Neural progenitor cell (in vitro differentiated cells): Measurements from ENCODE around the gene ALX1.

ENCODE experiments used
- EZH2 ChIP-seq: fragments of 200-600 bp; sonication (generic); IDR thresholded peaks from 2 replicates; pipeline ENCODE4 v1.6.1; 2017; ENCODE audit warnings: antibody characterized with exemption, mild to moderate bottlenecking, moderate library complexity
- EZH2phosphoT487 ChIP-seq: fragments of 200-600 bp; sonication (generic); IDR thresholded peaks from 2 replicates; pipeline ENCODE4 v1.6.1; 2017; ENCODE audit warnings: antibody characterized with exemption
- TF ChIP-seq, protein P1 (sequence below): fragments of 200-600 bp; sonication (generic); IDR thresholded peaks from 2 replicates; pipeline ENCODE4 v1.5.1; 2017; ENCODE audit warnings: antibody characterized with exemption, mild to moderate bottlenecking

DNA sequence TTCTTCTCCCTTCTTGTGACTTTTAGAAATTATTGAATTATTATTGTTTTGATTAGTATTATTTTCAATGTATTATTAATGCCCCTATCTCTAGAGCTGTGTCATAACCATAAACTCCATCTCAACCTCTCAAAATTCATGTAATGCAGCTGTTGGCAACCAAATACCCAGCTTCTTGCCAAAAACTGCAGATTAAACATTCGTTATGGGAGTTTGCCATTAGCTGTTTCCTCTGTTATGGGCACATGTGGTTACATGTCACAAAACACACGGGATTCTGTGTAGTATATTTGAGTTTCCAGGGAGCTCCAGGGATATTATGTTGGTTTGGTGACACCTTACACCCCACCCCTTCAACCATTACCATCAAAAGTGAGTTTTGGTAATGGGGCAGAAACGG, 2.8 kb upstream of the ALX1 start:
- TF ChIP-seq, protein P1, sequence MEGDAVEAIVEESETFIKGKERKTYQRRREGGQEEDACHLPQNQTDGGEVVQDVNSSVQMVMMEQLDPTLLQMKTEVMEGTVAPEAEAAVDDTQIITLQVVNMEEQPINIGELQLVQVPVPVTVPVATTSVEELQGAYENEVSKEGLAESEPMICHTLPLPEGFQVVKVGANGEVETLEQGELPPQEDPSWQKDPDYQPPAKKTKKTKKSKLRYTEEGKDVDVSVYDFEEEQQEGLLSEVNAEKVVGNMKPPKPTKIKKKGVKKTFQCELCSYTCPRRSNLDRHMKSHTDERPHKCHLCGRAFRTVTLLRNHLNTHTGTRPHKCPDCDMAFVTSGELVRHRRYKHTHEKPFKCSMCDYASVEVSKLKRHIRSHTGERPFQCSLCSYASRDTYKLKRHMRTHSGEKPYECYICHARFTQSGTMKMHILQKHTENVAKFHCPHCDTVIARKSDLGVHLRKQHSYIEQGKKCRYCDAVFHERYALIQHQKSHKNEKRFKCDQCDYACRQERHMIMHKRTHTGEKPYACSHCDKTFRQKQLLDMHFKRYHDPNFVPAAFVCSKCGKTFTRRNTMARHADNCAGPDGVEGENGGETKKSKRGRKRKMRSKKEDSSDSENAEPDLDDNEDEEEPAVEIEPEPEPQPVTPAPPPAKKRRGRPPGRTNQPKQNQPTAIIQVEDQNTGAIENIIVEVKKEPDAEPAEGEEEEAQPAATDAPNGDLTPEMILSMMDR = no peak
- TF ChIP-seq EZH2phosphoT487 (no peak), EZH2 (no peak)
